ENCODE measurements around the gene TOMM34. TPM values are rescaled to one million over a fixed set of nuclear protein-coding genes. Genes with fewer than 3 reads are reported as not detected.

TOMM34 gene
- total and polyA plus RNA-seq, 9 of the 15 experiments (the other 6 are each of a cell fraction or from before 2014, with no cell fraction given) = 18.1 to 69.4 (median 41.7) TPM

- TF ChIP-seq HMGN3 (IDR thresholded peaks at IDR 0.05; ENCODE audit: borderline replicate concordance, extremely low read depth, insufficient read length, low read depth, low read length) (peak; percentile 94), ZNF780A (CRISPR knock-in tag; IDR thresholded peaks at IDR 0.05) (no peak), SIX5 (IDR thresholded peaks at IDR 0.05; ENCODE audit: borderline replicate concordance in 1 of 2, insufficient read depth in 1 of 2, low read depth in 1 of 2, low read length in 2 of 2) (no peak), SAFB (IDR thresholded peaks at IDR 0.05; ENCODE audit: borderline replicate concordance, low read depth, low read length) (no peak; the same call in 1 of the 2 replicates), RBFOX2 (IDR thresholded peaks at IDR 0.05; ENCODE audit: low read depth, low read length) (peak; percentile 95), GABPA (tag; conservative IDR thresholded peaks at IDR 0.05; ENCODE audit: low read depth) (peak; percentile 56), UBTF (IDR thresholded peaks at IDR 0.05; ENCODE audit: borderline replicate concordance in 1 of 2, low read depth in 2 of 2, low read length in 2 of 2) (peak; percentile 51 to 74; a peak in 1 of 4 replicates), ATF1 (CRISPR knock-in tag; IDR thresholded peaks at IDR 0.05) (no peak), ATF1 (tag; IDR thresholded peaks at IDR 0.05) (peak; percentile 84), FOXJ2 (tag; IDR thresholded peaks at IDR 0.05) (no peak), CBFA2T2 (conservative IDR thresholded peaks at IDR 0.05) (peak; percentile 40), CCNT2 (IDR thresholded peaks at IDR 0.05; ENCODE audit: borderline replicate concordance, extremely low read depth, insufficient read length, low read depth, low read length) (peak; percentile 69), NKRF (IDR thresholded peaks at IDR 0.05; ENCODE audit: borderline replicate concordance) (peak; percentile 63; the same call in 1 of the 2 replicates), POLR2G (IDR thresholded peaks at IDR 0.05; ENCODE audit: low read depth, low read length) (peak; percentile 96), NFE2 (IDR thresholded peaks at IDR 0.05; ENCODE audit: low read depth) (peak; percentile 4; the same call in 1 of the 2 replicates), SRSF1 (IDR thresholded peaks at IDR 0.05; ENCODE audit: low read depth, low read length) (no peak), STAT6 (CRISPR knock-in tag; IDR thresholded peaks at IDR 0.05) (peak; percentile 85; the same call in 1 of the 2 replicates), SPI1 (IDR thresholded peaks at IDR 0.05; ENCODE audit: borderline replicate concordance, low read depth, low read length) (no peak; the same call in 1 of the 2 replicates), TBP (optimal IDR thresholded peaks at IDR 0.05; ENCODE audit: low read depth, low read length) (peak; percentile 76), KDM2B (CRISPR knock-in tag; IDR thresholded peaks at IDR 0.05) (no peak)
Measured at GRCh38 chr20:44960103-44960852, at the start of gene TOMM34 (continued).
